Activated CD4-positive, alpha-beta T cell treated with anti-CD3 and anti-CD28 coated beads, Interleukin-10, Interleukin-2, amounts not matched to agents 100 ng/mL and 50 ng/mL, durations not matched to agents 16 hours and 8 hours (primary cell): Measurements from ENCODE around the gene PDGFRB.

Source experiments
- DNase-seq: peaks from one replicate; pipeline ENCODE4 v3.0.0-alpha.2; 2020

The PDGFRB gene

DNA sequence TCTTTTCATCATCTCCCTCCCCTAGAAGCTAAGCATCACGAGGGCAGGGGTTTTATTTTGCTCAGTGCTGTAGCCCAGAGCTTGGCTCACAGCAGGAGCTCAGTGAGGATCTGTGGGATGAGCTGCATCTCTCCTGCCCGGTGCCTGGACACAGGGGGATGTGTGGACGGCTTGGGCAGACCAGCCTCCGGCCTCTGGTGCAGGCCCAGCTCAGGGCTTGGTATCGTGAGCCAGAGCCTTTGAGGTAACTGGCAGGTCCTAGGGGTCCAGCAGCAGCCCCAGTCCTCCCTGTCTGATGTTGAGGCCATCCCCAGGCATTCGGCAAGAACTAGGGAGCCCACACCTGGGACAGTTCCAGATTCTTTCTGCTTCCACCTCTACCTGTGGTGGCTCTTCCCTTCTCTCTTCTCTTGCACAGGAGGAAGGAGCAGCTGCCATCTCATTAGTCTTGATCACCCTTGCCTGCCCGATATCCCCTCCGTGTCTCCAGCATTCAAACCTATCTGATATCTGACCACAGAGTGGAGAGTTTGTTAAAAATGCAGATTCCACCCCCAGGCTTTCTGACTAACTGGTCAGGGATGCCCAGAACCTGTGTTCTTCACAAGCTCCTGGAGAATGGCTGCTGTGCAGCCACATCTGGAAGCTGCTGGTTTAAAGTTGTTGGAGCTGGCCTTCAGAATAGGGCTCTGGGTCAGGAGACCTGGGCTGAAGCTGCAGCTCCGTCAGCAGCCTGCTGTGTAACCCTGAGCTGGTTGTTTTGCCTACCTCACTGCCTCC is 26.3 kb upstream of the PDGFRB start:
- DNase-seq, result no peak

DNA sequence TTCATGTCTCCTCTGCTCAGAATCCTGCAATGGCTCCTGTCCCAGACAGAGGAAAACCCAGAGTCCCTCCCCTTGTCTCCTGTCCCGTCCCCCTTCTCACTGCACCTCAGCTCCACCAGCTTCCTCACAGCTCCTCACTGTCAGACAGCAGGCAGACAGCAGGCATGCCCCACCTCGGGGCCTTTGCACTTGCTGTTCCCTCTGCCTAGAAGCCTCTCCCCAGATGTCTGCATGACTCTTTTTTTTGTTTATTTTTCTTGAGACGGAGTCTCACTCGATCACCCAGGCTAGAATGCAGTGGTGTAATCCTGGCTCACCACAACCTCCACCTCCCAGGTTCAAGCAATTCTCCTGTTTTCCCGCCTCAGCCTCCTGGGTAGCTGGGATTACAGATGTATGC is 25.4 kb upstream of the PDGFRB start:
- no peak for DNase-seq

DNA sequence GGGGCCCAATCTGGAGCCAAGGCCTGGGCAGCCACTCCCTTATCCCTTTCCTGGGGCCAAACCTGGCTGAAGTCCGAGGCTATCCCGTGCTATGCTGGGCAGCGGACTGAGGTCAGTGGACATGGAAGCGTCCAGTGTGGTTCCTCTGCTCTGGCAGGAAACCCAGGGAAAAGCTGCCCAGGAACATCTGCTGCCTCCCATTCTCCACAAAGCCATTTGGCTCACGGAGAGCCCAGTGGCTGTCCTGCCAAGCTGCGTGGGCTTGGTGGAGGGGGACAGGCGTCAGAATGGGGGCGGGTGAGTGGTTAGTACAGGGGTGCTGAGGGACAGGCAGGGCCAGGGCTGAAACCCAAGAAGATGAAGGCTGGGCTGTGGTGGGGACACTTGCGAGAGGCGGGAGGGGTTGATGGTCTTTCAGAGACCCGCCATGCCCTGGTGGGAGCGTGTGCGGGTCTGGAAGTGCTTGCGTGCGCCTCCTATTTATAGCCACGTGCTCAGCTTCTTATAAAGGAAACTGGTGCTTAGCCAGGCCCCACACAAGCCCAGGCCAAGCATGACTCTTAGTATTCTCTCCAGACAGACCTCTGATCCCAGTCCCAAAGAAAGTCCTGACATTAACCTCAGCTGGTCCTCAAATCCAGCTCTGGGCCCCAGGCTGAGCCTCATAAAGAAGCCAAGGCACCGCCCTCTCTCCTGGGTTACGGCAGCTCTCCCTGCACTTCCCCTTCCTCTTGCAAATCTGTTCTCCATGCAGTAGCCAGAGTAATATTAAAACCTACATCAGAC is 24.8 kb upstream of the PDGFRB start:
- no peak for DNase-seq

DNA sequence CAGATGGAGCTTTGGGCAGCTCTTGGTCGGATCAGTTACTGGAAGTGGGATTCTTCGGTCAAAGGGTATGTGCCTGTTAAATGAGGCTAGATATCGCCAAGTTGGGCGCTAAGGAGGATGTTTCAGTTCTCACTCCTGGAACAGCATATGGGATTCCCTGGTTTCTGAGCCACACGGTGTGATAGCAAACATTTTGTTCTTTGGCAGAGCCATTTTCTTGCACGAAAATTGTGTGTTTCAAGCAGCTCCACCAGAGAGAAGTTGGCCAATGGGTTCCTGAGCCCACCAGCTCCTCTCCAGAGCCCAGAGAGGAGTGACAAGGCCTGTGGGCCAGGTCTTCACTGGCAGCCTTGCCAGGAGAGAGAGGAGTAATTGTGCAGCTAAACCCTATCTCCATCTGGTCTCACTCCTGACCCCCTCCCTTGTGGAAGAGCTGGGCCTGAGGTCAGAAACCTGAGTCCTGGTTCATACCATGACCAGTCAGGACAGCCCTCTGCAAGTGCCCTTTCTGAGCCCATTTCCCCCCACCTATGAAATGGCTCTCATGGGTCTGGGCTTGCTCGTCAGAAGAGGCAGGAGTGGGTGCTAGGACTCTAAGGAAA is 23.5 kb upstream of the PDGFRB start:
- no peak for DNase-seq

DNA sequence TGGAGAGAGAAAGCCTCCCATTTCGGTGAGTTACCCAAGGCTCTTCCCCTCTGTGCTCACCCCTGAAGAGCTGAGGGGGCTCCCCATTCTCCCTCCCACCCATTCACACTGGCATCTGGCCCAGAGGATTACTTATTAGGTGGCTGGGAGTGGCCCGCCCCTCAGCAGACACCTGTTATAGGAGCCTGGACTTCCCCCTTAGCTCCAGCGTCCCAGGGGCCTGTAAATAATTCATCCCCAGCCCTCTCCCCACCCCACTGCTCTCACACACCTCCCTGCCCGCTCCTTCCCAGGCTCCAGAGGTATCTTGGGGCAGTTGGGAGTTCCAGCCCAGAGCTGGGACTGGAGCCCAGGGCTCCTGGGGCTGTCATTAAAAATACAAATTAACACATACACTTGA is 22.6 kb upstream of the PDGFRB start:
- DNase-seq, result no peak

DNA sequence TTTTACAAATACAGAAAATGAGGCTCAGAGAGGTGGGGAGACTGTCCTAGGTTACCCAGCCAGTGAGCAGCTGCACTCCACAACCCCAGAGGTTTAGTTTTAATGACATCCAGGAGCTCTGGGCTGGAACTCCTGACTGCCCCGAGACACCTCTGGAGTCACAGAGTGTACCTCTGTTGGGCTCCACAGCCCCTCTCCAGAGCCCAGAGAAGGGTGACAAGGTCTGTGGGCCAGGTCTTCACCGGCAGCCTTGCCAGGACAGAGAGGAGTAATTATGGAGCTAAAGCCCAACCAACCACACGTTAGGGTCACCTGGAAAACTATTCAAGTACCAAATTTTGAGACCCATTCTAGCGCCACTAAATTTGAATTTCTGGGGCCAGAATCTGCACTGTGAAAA is 22.1 kb upstream of the PDGFRB start:
- DNase-seq, result no peak

DNA sequence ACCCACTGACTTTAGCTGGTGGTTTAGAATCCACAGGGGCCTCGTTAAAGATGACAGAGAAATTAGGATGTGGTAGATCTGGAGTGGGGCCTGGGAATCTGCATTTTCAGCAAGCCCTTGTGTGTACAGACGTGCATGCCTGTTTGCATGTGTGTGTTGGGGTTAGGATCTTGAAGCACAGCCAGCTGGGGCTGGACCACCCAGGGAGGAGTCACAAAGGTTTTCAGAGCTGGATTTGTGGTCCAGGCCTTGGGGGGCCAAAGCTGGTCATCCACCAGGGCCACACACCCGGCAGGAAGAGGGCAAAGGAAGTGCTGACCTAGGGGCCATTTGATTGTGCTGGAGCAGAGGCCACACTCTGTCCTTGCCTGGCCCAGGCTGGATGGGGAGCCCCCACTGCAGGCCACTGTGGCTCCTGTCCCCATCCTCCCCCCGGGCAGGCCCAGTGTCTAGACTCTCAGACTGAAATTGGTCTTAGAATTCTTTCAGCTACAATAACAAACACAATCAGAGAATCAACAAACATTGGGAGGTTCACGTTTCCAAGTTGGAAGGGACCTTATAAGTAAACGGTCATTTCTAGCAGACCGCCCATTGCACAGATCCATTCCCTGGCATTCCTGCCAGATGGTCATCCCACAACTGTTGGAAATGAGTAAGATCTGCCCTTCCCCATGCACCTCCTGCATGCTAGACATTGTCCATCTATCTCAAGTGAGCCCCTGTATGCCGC is 21.3 kb upstream of the PDGFRB start:
- no peak for DNase-seq

DNA sequence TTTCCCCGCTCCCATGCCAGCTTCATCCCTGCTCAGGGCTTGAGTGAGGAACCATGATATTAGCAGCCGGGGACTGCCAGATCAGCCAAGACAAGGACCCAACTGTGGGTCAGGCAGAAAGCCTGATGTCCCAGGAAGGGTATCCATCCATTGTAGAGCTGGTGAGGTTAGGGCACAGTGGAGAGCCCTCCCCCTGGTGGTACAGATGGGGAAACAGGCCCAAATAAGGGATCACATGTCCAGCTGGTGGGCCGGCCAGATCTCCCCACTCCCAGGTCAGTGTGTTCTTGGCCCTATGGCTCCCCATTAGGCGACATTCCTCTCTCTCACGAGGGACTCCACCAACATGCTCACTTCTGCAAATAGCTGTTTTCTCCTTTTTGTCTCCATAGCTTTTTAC is 19.9 kb upstream of the PDGFRB start:
- DNase-seq, result no peak

DNA sequence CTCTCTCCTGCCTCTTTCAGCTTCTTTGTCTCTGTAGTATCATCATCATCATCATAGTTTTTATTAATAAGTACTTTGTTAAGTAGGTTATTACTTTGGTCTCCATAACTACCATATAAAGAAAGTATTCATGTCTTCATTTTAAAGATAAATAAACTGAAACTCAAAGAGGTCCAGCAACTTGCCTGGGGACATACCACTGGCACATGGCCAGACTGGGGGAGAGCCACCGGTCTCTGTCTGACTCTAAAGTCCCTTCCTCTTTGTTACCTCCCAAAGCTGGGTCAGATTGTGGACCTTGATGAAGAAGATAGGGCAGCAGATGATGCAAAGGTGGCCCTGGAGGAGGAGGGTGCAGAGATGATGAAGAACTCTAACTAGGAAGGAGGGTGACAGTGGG is 19.4 kb upstream of the PDGFRB start:
- DNase-seq, result no peak

DNA sequence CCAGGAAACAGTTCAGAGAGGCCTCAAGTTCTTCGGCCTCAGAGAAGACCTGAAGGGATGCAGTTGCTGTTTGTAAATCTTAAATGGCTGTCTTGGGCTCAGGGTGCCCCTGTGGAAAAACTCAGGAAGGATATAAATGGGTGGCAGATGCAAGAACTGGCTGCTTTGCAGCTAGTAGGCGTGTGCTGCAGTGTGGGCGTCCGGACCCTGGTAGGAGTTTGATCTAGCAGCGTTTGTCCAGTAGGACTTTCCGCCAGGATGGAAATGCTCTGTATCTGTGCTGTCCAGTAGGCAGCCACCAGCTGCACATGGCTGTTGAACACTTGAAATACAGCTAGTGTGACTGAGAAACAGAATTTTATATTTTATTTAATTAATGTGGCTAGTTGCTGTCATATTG is 18.6 kb upstream of the PDGFRB start:
- no peak for DNase-seq

DNA sequence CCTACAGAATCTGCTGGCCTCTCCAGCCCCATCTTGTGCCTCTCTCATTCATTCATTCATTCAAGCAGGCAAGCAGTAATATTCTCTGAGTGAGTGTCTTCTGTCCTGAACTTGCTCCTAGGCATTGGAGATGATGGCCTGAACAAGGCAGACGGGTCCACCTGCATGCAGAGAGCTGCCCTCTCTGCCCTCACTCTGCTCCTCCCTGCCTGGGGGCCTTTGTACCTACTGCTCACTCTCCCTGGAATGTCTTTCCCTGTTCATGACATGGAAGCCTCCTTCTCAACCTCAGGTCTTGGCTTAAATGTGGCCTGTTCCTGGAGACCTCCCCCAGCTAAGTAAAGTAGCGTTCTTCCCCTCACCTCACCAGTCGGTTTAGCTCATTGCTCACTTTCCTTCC is 17.5 kb upstream of the PDGFRB start:
- no peak for DNase-seq

DNA sequence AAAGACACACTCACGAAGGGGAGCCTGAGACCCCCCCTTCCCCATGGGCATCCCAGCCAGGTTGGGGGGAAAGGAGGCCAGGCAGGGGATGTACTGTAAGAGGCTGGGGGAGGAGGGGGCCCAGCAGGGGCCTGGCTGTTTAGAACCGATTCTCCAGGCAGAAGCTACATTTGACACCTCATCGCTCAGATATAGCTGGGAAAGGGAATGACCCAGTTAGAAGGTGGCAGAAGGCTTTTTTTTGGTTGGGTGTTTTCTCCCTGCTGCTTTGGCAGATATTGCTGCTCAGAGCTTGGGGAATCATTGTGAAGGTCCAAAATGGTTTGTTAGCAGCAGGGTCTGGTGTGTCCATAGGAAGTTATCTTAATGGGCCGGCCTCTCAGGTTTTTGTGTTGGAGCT is 16.9 kb upstream of the PDGFRB start:
- DNase-seq, result no peak

DNA sequence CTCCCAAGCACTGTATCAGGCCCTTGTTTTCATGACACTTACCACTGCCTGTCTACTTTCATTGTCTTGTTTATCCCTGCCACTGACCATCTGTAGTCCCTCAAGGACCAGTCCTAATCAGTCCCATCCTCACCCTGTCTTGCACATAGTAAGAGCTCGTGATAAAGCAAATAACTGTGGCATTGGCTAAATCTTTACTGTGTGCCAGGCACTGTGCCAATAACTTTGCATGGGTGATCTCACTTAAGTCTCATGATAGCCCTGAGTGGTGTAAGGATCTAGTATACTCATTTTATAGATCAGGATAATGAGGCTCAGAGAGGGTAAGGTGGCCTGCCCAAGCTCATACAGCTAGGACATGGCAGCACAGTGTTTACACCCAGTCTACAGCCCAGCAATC is 16.5 kb upstream of the PDGFRB start:
- DNase-seq, result no peak

DNA sequence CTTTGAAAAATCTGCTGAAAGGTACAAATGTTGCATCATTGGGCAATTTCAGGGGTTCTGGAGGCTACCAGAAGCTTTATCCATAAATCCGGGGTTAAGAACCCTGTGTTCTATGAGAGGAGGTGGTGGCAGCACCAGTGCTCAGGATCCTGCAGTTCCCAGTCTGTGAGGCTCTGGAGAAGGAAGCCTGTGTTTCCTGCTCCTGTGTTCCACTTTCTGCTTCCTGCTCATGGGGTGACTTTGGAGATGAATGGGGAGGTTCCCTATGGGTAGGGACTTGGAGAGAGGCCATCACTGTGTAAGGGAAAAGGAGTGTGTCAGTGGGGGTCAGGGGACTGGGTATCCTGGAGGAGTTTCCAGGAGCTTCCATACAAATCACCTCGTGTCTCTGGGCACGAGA is 13.2 kb upstream of the PDGFRB start:
- no peak for DNase-seq

DNA sequence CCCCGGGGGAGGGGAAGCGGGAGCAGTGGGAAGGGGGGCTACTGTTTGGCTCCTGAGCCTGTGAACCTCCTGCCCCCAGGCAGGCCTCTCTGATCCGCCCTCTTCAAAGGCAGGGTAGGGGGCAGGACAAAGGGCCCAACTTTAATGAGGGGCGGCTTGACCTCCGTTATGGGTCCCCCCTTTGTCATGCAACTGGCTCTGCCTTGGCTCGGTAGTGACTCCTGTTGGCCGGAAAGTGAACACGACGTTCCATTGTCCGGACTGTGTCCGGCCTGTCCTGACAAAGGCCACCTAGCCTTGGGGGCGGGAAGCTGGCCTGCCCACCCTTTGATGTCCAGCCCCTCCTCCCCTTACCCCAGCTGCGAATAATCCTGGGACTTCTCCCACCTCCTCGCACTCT is 12.3 kb upstream of the PDGFRB start:
- DNase-seq, result no peak

DNA sequence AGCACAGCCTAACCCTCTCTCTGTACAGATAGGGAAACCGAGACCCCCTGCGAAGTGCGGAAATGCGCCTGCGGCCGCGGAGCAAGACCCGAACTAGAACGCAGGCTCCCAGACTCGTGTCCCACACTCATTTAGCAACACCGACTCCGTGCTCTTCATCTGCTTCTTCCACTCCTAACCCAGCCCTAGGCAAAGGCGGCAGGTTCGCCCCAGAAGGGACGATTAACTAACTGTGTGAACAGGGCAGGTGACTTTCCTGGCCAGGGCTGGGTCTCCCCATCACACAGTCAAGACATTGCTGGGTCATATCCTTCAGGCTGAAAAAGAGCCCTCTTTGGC is 11.8 kb upstream of the PDGFRB start:
- no peak for DNase-seq

DNA sequence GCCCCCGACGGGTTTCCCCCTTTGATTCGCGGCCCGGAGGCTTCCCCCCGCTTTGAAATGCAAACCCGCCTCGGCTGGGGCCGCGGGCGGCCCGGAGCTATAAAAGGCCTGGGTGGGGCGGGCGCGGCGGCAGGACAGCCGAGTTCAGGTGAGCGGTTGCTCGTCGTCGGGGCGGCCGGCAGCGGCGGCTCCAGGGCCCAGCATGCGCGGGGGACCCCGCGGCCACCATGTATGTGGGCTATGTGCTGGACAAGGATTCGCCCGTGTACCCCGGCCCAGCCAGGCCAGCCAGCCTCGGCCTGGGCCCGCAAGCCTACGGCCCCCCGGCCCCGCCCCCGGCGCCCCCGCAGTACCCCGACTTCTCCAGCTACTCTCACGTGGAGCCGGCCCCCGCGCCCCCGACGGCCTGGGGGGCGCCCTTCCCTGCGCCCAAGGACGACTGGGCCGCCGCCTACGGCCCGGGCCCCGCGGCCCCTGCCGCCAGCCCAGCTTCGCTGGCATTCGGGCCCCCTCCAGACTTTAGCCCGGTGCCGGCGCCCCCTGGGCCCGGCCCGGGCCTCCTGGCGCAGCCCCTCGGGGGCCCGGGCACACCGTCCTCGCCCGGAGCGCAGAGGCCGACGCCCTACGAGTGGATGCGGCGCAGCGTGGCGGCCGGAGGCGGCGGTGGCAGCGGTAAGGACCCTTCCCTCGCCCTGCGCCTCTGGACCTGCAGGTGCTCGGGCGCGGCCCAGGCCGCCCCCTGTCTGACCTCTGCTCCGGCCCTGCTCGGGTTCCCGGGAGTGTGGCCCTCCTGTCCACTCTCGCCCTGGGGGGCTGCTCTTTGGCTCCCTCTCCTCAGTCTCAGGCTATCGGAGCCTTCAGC is 11.2 kb upstream of the PDGFRB start, which contains the start of gene CDX1:
Gene CDX1 (plus strand): TSS at position 129 of the 862 bp plus-strand sequence. CDS start 99 bp downstream, at position 228.
- DNase-seq, result no peak

DNA sequence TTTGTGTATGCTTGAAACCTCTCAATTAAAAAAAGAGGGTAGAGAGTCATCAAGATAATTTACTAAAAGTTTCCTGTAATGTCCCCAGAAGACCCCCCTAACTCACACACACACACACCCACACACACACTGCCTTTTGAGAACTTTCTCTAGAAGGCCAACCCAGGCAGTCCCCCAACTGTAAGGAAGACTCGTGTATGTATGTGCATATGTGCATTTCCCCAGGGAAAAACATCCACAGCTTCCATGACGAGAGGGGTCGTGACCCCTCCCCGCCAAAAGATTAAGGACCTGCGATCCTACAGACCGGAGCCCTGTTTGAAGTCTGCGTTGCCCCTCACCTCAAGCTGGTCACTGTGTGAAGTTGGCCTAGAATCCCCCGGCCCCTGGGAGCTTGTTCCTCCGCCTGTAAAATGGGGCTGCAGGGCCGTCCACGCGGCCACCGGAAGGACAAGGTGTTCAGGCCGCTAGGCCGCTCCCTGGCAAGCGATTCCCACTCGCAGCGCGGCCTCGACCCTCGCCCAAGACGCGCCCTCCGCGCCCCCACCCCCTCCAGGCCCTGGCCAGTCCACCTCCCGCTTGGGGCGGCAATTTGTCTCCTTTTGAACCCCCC is 10.5 kb upstream of the PDGFRB start:
- DNase-seq, result no peak

DNA sequence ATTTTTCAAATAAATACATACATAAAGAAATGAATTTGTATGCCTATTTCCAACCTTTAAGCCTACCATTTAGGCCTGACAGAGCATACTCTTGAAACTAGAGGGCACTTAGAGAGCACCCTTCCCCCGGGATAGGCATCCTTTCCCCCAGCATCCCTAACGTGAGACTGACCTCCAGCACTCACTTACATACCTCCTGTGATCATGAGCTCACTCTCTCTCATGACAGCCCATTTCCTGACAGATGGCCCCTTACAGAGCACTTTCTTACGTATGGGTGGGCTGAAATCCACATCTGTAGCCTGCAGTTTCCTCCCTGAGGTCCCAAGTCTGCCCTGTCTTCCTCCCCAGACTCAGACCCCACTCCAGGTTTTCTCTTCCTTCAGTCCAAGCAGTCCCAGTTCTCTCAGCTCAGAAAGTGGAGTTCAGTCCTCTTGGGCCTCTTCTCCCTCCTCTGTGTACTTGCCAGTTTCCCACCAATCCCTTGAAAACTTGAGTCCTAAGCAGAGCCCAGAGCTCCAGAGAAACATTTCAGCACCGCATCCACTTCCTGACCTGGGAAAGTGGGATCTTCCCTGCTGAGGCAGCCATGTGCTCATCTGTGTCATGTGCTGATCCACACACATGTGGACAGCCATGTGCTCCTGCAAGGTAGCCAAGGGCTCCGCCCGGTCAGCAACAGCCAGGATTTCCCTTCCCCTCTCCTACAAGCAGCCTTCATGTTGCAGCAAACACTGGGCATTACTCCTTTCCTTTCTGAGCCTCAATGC is 8.8 kb upstream of the PDGFRB start:
- no peak for DNase-seq

DNA sequence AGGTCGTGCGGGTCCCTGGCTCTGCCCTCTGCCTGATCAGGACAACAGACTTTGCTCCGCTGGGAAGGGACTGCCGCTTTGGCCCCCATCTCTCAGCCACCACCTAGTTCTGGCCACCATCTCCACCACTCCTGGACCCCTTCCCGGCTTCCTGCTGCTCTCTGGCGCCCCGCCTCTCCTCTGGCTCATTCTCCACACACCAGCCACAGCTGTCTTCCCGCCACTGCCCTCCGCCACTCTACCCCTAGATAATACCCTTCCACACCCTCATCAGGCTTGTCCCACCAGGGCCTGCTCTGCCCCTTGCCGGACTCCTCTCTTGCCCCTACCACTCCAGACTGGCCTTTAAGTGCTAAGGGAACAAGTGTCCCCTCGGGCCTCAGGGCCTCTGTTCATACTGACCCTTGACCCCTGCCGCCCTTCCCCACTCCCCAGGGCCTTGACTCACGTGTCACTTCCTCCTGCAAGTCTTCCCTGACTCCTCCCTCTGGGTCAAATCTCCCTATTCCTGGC is 8.0 kb upstream of the PDGFRB start:
- no peak for DNase-seq

DNA sequence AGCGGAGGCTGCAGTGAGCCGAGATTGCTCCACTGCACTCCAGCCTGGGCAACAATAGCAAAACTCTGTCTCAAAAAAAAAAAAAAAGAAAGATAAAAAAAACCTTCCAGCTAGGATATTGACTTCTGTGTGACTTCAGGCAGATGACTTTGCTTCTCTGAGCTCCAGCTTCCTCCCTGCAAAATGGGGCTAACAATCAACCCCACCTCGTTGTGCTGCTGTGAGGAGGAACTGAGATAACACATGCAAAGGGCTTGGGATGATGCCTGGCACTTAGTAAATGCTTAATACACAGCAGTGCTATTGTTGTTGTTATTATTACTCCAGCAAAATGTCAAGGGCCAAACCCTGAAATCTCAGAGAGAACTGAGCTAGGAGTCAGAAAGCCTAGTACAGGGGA is 7.4 kb upstream of the PDGFRB start:
- DNase-seq, result no peak
